ENCODE data around the gene PRDM2.

DNA sequence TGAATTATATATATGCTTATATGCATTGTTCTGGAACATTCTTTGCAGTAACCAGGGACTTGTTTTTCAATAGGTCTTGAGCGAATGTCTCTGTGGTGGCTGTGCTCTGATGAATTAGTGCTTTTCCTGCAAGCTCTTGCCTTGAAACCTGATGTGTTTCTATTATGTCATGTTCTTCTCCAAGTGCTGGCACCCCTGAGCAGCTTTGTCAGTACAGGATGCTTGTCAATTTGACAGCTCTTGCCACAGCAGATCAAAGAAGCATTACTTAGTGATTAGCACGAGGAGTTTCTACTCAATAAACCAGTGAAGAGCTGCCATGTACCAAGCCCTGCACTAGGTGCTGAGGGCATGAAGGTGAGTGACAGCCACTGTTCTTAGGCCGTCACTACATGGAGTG lies 171.9 kb downstream of the PRDM2 start:
- TF ChIP-seq, protein P1, sequence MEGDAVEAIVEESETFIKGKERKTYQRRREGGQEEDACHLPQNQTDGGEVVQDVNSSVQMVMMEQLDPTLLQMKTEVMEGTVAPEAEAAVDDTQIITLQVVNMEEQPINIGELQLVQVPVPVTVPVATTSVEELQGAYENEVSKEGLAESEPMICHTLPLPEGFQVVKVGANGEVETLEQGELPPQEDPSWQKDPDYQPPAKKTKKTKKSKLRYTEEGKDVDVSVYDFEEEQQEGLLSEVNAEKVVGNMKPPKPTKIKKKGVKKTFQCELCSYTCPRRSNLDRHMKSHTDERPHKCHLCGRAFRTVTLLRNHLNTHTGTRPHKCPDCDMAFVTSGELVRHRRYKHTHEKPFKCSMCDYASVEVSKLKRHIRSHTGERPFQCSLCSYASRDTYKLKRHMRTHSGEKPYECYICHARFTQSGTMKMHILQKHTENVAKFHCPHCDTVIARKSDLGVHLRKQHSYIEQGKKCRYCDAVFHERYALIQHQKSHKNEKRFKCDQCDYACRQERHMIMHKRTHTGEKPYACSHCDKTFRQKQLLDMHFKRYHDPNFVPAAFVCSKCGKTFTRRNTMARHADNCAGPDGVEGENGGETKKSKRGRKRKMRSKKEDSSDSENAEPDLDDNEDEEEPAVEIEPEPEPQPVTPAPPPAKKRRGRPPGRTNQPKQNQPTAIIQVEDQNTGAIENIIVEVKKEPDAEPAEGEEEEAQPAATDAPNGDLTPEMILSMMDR (conservative IDR thresholded peaks at IDR 0.05 in 1 of 2, IDR thresholded peaks at IDR 0.05 in 1 of 2; ENCODE audit: low read depth in 1 of 2, low read length in 2 of 2) = no peak
- TF ChIP-seq EZH2 (IDR thresholded peaks at IDR 0.05; ENCODE audit: low read length, missing control alignments) = no peak
